ENCODE data around the gene CREB5.

DNA sequence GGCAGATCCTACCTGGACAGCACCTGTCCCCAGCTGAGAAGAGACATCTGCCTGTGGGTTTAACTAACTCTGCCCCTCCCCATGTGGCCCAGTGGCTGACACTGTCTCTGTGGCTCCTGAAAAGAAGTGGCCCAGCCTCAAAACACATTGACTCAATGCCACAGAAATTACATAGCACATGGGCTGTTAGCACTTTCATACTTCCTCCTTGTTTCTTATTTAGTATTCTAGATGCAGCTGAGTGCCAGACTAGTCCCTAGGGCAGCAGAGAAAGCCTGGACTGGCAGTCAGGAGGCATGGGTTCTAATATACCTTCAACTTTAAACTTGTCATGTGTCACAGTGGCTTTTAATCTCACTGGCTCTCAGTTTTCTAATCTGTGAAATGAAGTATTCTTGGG is 374.8 kb downstream of the CREB5 start:
- TF ChIP-seq BRCA1 (CRISPR knock-in tag; IDR thresholded peaks at IDR 0.05) = no peak
- no peak for TF ChIP-seq RXRB (CRISPR knock-in tag; IDR thresholded peaks at IDR 0.05; ENCODE audit: borderline replicate concordance)
- TF ChIP-seq, protein P1, sequence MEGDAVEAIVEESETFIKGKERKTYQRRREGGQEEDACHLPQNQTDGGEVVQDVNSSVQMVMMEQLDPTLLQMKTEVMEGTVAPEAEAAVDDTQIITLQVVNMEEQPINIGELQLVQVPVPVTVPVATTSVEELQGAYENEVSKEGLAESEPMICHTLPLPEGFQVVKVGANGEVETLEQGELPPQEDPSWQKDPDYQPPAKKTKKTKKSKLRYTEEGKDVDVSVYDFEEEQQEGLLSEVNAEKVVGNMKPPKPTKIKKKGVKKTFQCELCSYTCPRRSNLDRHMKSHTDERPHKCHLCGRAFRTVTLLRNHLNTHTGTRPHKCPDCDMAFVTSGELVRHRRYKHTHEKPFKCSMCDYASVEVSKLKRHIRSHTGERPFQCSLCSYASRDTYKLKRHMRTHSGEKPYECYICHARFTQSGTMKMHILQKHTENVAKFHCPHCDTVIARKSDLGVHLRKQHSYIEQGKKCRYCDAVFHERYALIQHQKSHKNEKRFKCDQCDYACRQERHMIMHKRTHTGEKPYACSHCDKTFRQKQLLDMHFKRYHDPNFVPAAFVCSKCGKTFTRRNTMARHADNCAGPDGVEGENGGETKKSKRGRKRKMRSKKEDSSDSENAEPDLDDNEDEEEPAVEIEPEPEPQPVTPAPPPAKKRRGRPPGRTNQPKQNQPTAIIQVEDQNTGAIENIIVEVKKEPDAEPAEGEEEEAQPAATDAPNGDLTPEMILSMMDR (CRISPR knock-in tag; IDR thresholded peaks at IDR 0.05) = no peak
- no peak for TF ChIP-seq ZNF260 (CRISPR knock-in tag; IDR thresholded peaks at IDR 0.05; ENCODE audit: borderline replicate concordance, low read depth)
- TF ChIP-seq ZFP1 (CRISPR knock-in tag; IDR thresholded peaks at IDR 0.05) = no peak
- TF ChIP-seq, protein P2, sequence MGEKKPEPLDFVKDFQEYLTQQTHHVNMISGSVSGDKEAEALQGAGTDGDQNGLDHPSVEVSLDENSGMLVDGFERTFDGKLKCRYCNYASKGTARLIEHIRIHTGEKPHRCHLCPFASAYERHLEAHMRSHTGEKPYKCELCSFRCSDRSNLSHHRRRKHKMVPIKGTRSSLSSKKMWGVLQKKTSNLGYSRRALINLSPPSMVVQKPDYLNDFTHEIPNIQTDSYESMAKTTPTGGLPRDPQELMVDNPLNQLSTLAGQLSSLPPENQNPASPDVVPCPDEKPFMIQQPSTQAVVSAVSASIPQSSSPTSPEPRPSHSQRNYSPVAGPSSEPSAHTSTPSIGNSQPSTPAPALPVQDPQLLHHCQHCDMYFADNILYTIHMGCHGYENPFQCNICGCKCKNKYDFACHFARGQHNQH (CRISPR knock-in tag; IDR thresholded peaks at IDR 0.05) = no peak
- no peak for TF ChIP-seq MAZ (IDR thresholded peaks at IDR 0.05; ENCODE audit: borderline replicate concordance, low read depth, low read length)
- no peak for TF ChIP-seq MAZ (CRISPR knock-in tag; IDR thresholded peaks at IDR 0.05; ENCODE audit: low read depth)
- TF ChIP-seq, protein P3, sequence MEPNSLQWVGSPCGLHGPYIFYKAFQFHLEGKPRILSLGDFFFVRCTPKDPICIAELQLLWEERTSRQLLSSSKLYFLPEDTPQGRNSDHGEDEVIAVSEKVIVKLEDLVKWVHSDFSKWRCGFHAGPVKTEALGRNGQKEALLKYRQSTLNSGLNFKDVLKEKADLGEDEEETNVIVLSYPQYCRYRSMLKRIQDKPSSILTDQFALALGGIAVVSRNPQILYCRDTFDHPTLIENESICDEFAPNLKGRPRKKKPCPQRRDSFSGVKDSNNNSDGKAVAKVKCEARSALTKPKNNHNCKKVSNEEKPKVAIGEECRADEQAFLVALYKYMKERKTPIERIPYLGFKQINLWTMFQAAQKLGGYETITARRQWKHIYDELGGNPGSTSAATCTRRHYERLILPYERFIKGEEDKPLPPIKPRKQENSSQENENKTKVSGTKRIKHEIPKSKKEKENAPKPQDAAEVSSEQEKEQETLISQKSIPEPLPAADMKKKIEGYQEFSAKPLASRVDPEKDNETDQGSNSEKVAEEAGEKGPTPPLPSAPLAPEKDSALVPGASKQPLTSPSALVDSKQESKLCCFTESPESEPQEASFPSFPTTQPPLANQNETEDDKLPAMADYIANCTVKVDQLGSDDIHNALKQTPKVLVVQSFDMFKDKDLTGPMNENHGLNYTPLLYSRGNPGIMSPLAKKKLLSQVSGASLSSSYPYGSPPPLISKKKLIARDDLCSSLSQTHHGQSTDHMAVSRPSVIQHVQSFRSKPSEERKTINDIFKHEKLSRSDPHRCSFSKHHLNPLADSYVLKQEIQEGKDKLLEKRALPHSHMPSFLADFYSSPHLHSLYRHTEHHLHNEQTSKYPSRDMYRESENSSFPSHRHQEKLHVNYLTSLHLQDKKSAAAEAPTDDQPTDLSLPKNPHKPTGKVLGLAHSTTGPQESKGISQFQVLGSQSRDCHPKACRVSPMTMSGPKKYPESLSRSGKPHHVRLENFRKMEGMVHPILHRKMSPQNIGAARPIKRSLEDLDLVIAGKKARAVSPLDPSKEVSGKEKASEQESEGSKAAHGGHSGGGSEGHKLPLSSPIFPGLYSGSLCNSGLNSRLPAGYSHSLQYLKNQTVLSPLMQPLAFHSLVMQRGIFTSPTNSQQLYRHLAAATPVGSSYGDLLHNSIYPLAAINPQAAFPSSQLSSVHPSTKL (CRISPR knock-in tag; IDR thresholded peaks at IDR 0.05) = no peak
- TF ChIP-seq HMG20A (CRISPR knock-in tag; IDR thresholded peaks at IDR 0.05; ENCODE audit: borderline replicate concordance) = no peak
- no peak for TF ChIP-seq ZNF225 (CRISPR knock-in tag; IDR thresholded peaks at IDR 0.05)
- TF ChIP-seq ZNF766 (CRISPR knock-in tag; IDR thresholded peaks at IDR 0.05; ENCODE audit: borderline replicate concordance) = no peak
- no peak for TF ChIP-seq ZNF274 (CRISPR knock-in tag; IDR thresholded peaks at IDR 0.05)
